ENCODE results near the gene PSMC3.

DNA sequence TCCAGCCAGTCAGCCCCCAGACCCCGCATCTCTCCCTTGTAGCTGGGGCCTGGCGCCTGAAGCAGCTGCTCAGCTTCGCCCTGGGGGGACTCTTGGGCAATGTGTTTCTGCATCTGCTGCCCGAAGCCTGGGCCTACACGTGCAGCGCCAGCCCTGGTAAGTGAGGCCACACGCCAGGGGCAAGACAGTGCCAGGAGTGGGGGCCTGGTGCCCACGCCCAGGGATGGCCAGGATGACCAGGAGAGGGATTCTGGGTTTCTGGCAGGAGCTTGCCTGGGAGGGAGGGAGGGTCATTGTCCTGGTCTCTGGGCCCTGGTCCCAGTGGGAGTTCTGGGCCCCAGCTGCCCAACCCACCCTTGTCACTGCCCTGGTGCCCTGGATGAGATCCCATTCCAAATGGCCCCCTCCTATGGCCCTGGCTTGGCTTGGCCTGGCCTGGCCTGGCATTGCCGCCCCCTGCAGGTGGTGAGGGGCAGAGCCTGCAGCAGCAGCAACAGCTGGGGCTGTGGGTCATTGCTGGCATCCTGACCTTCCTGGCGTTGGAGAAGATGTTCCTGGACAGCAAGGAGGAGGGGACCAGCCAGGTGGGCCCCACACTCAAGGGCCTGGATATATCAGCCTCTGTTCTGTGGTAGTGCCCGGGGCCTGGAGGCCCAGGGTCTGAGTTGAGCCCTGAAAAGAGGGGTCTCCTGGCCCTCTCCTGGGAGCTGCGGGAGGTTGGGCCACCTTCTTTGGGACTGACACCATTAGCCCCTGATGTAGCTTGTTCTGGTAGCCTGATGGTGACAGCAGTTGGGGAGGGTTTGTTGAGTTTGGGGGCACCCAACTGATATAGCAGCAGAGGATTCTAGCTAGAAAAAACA lies 14.1 kb downstream of the PSMC3 start:
- TF ChIP-seq POLR2A (IDR thresholded peaks at IDR 0.05; ENCODE audit: low read length): no peak
- no peak for TF ChIP-seq GATA1 (IDR thresholded peaks at IDR 0.05; ENCODE audit: low read depth, low read length)
